ENCODE data around the gene MIA.

Gene MIA

GRCh38 chr19:40800339-40800996 lies 25.1 kb downstream of the MIA start:
- H3K4me3 ChIP-seq (replicated peaks in 1 of 2; ENCODE audit: low read depth in 2 of 2, low read length in 2 of 2) = peak overlapping the region; percentile 86 to 91
- DNase-seq (ENCODE audit: low read depth in 2 of 2) = no peak

GRCh38 chr19:40800997-40801377 lies 25.7 kb downstream of the MIA start:
- no peak for DNase-seq (ENCODE audit: low read depth in 2 of 2)
- peak overlapping the region; percentile 86 to 91 for H3K4me3 ChIP-seq (replicated peaks in 1 of 2; ENCODE audit: low read depth in 2 of 2, low read length in 2 of 2)

More at GRCh38 chr19:40800339-40800996, 25.1 kb downstream of the MIA start:
- TF ChIP-seq CTCF (IDR thresholded peaks at IDR 0.05; ENCODE audit: low read depth, low read length) = no peak

GRCh38 chr19:40801426-40802299 lies 26.3 kb downstream of the MIA start:
- TF ChIP-seq CTCF (IDR thresholded peaks at IDR 0.05; ENCODE audit: low read depth, low read length) = no peak
- H3K4me3 ChIP-seq (replicated peaks in 1 of 2; ENCODE audit: low read depth in 2 of 2, low read length in 2 of 2) = peak overlapping the region; percentile 86 to 91
- DNase-seq (ENCODE audit: low read depth in 2 of 2) = no peak

More at GRCh38 chr19:40800997-40801377, 25.7 kb downstream of the MIA start:
- TF ChIP-seq CTCF (IDR thresholded peaks at IDR 0.05; ENCODE audit: low read depth, low read length) = no peak

- no peak for TF ChIP-seq CTCF (IDR thresholded peaks at IDR 0.05; ENCODE audit: low read depth, low read length)
- peak overlapping the region; percentile 40 to 43 for H3K4me3 ChIP-seq (replicated peaks in 1 of 2; ENCODE audit: low read depth in 2 of 2, low read length in 2 of 2)
- DNase-seq (ENCODE audit: low read depth in 2 of 2) = no peak
Observed at GRCh38 chr19:40802300-40803169, 27.2 kb downstream of the MIA start.

GRCh38 chr19:40803170-40803856 lies 28.0 kb downstream of the MIA start:
- TF ChIP-seq CTCF (IDR thresholded peaks at IDR 0.05; ENCODE audit: low read depth, low read length) = no peak
- peak overlapping the region; percentile 40 to 43 for H3K4me3 ChIP-seq (replicated peaks in 1 of 2; ENCODE audit: low read depth in 2 of 2, low read length in 2 of 2)

More at GRCh38 chr19:40803170-40803856, 28.0 kb downstream of the MIA start:
- no peak for DNase-seq (ENCODE audit: low read depth in 2 of 2)

Measured in cardiac fibroblast (primary cell).